SK-N-SH (cell line): Measurements from ENCODE around the gene MPPE1. TPM values are rescaled to one million over a fixed set of nuclear protein-coding genes. Genes with fewer than 3 reads are reported as not detected.

Experiments used
- CTCF ChIA-PET: fragments of 300-600, 350-600 bp; formaldehyde crosslinking; extraction: SDS; loops from one replicate; lab custom pipeline; 2021; lab: Yijun Ruan, JAX
- POLR2A ChIA-PET: fragments of 350-600 bp; sonication (Branson Sonifier 250); formaldehyde crosslinking; extraction: SDS; loops from one replicate; lab custom pipeline; 2020; ENCODE audit warnings: antibody characterized with exemption, inconsistent platforms; lab: Yijun Ruan, JAX
- DNase-seq: peaks from one replicate; pipeline ENCODE4 v3.0.0; 2012
- H2AFZ ChIP-seq: fragments of 200-600 bp; sonication (generic); 2 replicates; pipeline ENCODE4 v1.8.1; 2016; ENCODE audit warnings: antibody characterized with exemption, mild to moderate bottlenecking, low read depth
- H3F3A ChIP-seq: fragments of 200-600 bp; sonication (generic); replicated peaks from 2 replicates; pipeline ENCODE3; 2016; ENCODE audit warnings: antibody characterized with exemption, mild to moderate bottlenecking; ENCODE audit not compliant: insufficient read depth
- H3K27ac ChIP-seq, 2 experiments: fragments of 200-500 bp in 1 of 2; fragments of 200-600 bp in 1 of 2; sonication (Bioruptor generic) in 1 of 2; sonication (generic), shearing (Covaris generic) in 1 of 2; 2 replicates each; pipeline versions ENCODE4 v1.5.1 to v1.6.1; 2014 to 2016; ENCODE audit warnings: low read depth in 2 of 2, inconsistent platforms in 1 of 2, low read length in 1 of 2, mild to moderate bottlenecking in 1 of 2, mixed read lengths in 1 of 2
- H3K27me3 ChIP-seq: fragments of 200-600 bp; sonication (generic), shearing (Covaris generic); 2 replicates; pipeline ENCODE4 v1.6.1; 2016; ENCODE audit warnings: mixed run types; ENCODE audit not compliant: insufficient read depth
- H3K36me3 ChIP-seq, 2 experiments: fragments of 200-500 bp in 1 of 2; fragments of 200-600 bp in 1 of 2; sonication (Bioruptor generic) in 1 of 2; sonication (generic) in 1 of 2; replicated peaks in 1 of 2; 2 replicates each; pipeline versions ENCODE3 to v1.5.1; 2014 to 2016; ENCODE audit warnings: low read length in 1 of 2, mild to moderate bottlenecking in 1 of 2; ENCODE audit not compliant: insufficient read depth in 2 of 2, control insufficient read depth in 1 of 2
- H3K4me1 ChIP-seq, 2 experiments: fragments of 200-500 bp in 1 of 2; fragments of 200-600 bp in 1 of 2; sonication (Bioruptor generic) in 1 of 2; sonication (generic), shearing (Covaris generic) in 1 of 2; 2 replicates each; pipeline versions ENCODE4 v1.5.1 to v1.6.1; 2014 to 2016; ENCODE audit warnings: low read depth in 1 of 2, low read length in 1 of 2, mixed run types in 1 of 2; ENCODE audit not compliant: insufficient read depth in 2 of 2, control insufficient read depth in 1 of 2
- H3K4me2 ChIP-seq: fragments of 200-600 bp; sonication (generic), shearing (Covaris generic); 2 replicates; pipeline ENCODE4 v1.6.1; 2017; ENCODE audit warnings: mixed run types
- H3K4me3 ChIP-seq, 2 experiments: fragments of 200-500 bp in 1 of 2; fragments of 200-600 bp in 1 of 2; sonication (Bioruptor generic) in 1 of 2; sonication (generic), shearing (Covaris generic) in 1 of 2; 2 replicates each; pipeline versions ENCODE4 v1.5.1 to v1.8.1; 2014 to 2016; ENCODE audit warnings: low read depth in 2 of 2, inconsistent platforms in 1 of 2, low read length in 1 of 2, mild to moderate bottlenecking in 1 of 2, mixed read lengths in 1 of 2, moderate library complexity in 1 of 2
- H3K79me2 ChIP-seq: fragments of 200-600 bp; sonication (generic); 2 replicates; pipeline ENCODE4 v1.8.1; 2017; ENCODE audit warnings: mild to moderate bottlenecking; ENCODE audit not compliant: insufficient read depth
- H3K9ac ChIP-seq: fragments of 200-600 bp; sonication (generic); 2 replicates; pipeline ENCODE4 v1.6.1; 2017; ENCODE audit warnings: mixed run types
- H3K9me2 ChIP-seq: fragments of 200-600 bp; sonication (generic); 2 replicates; pipeline ENCODE4 v1.6.1; 2017; ENCODE audit warnings: mixed run types
- H3K9me3 ChIP-seq: fragments of 200-600 bp; sonication (generic); 2 replicates; pipeline ENCODE4 v1.6.1; 2017; ENCODE audit warnings: mixed run types, mild to moderate bottlenecking, moderate library complexity
- H4K20me1 ChIP-seq: fragments of 200-600 bp; sonication (generic); 2 replicates; pipeline ENCODE4 v1.6.1; 2017; ENCODE audit warnings: mild to moderate bottlenecking, mixed run types; ENCODE audit not compliant: insufficient read depth
- CHD2 ChIP-seq: fragments of 150-350 bp; IDR thresholded peaks from 2 replicates; pipeline ENCODE4 v1.6.1; 2018; ENCODE audit warnings: low read length; ENCODE audit not compliant: partially characterized antibody
- ELF1 ChIP-seq: IDR thresholded peaks from 2 replicates; pipeline ENCODE4 v1.4.0; 2012
- EP300 ChIP-seq, 2 experiments: IDR thresholded peaks; 2 replicates each; pipeline versions ENCODE4 v1.4.0 to v1.6.1; 2012; ENCODE audit warnings: borderline replicate concordance in 1 of 2, low read depth in 1 of 2, low read length in 1 of 2
- EZH2phosphoT487 ChIP-seq: fragments of 200-600 bp; sonication (generic); IDR thresholded peaks from 2 replicates; pipeline ENCODE4 v1.6.1; 2017; ENCODE audit warnings: low read depth, mixed run types, mild to moderate bottlenecking, antibody characterized with exemption, moderate library complexity, borderline replicate concordance
- GABPA ChIP-seq: IDR thresholded peaks from 2 replicates; pipeline ENCODE4 v1.4.0; 2012; ENCODE audit warnings: low read depth, mild to moderate bottlenecking
- JUND ChIP-seq: IDR thresholded peaks from 2 replicates; pipeline ENCODE4 v1.4.0; 2012
- MEF2A ChIP-seq: IDR thresholded peaks from 2 replicates; pipeline ENCODE4 v1.4.0; 2012; ENCODE audit warnings: low read depth, borderline replicate concordance
- MXI1 ChIP-seq: IDR thresholded peaks from 2 replicates; pipeline ENCODE4 v1.6.1; 2012; ENCODE audit warnings: mild to moderate bottlenecking, low read depth, low read length, improper control_type of control experiment
- NFIC ChIP-seq: IDR thresholded peaks from 2 replicates; pipeline ENCODE4 v1.4.0; 2012; ENCODE audit warnings: borderline replicate concordance
- POLR2AphosphoS5 ChIP-seq: IDR thresholded peaks from 2 replicates; pipeline ENCODE4 v1.6.1; 2012; ENCODE audit warnings: low read depth, low read length
- RAD21 ChIP-seq: IDR thresholded peaks from 2 replicates; pipeline ENCODE4 v1.6.1; 2012; ENCODE audit warnings: mild to moderate bottlenecking, low read length
- RCOR1 ChIP-seq: fragments of 150-350 bp; IDR thresholded peaks from 2 replicates; pipeline ENCODE4 v1.6.1; 2017; ENCODE audit warnings: antibody characterized with exemption, low read length
- RXRA ChIP-seq: IDR thresholded peaks from 2 replicates; pipeline ENCODE4 v1.4.0; 2012; ENCODE audit warnings: low read depth, mild to moderate bottlenecking, borderline replicate concordance
- SIN3A ChIP-seq: IDR thresholded peaks from 2 replicates; pipeline ENCODE4 v1.6.1; 2012; ENCODE audit warnings: low read depth, mild to moderate bottlenecking, low read length, moderate library complexity, borderline replicate concordance
- TAF1 ChIP-seq: IDR thresholded peaks from 2 replicates; pipeline ENCODE4 v1.6.1; 2012; ENCODE audit warnings: low read depth, mild to moderate bottlenecking, low read length, moderate library complexity, borderline replicate concordance
- TEAD4 ChIP-seq: IDR thresholded peaks from 2 replicates; pipeline ENCODE4 v1.4.0; 2012; ENCODE audit warnings: mild to moderate bottlenecking, borderline replicate concordance; ENCODE audit not compliant: insufficient read depth
- WGBS: methylation state at CpG from one replicate; pipeline ENCODE4 v1.1.6; 2017; ENCODE audit warnings: low lambda C conversion rate; 5-methylcytosine and 5-hydroxymethylcytosine counted together
- polyA plus RNA-seq, 3 experiments: library from polyadenylated mRNA; depleted of rRNA; stranded (reverse); fragments of >200 nt; gene quantifications; 2 replicates each; pipeline ENCODE4 v1.2.3, GENCODE V29; 2012
- TF ChIP-seq, protein P1 (sequence below): fragments of 150-350 bp; IDR thresholded peaks from 2 replicates; pipeline ENCODE4 v1.6.1; 2017; ENCODE audit warnings: antibody characterized with exemption, low read length, low read depth, borderline replicate concordance
- TF ChIP-seq, protein P2 (sequence below): IDR thresholded peaks from 2 replicates; pipeline ENCODE4; 2012
- TF ChIP-seq, protein P3 (sequence below): fragments of 200-600 bp; sonication (generic); IDR thresholded peaks from 2 replicates; pipeline ENCODE4 v1.6.1; 2017; ENCODE audit warnings: antibody characterized with exemption, mild to moderate bottlenecking, moderate library complexity
- TF ChIP-seq, protein P4 (sequence below): IDR thresholded peaks from 2 replicates; pipeline ENCODE4 v1.4.0; 2012; ENCODE audit warnings: low read depth, borderline replicate concordance
- TF ChIP-seq, protein P5 (sequence below): fragments of 150-350 bp; IDR thresholded peaks from 2 replicates; pipeline ENCODE4 v1.6.1; 2016; ENCODE audit warnings: mild to moderate bottlenecking, low read depth, low read length

Gene MPPE1
- polyA plus RNA-seq, 1 of the 3 experiments (the other 2 are of a cell fraction) = 13.2 TPM

DNA sequence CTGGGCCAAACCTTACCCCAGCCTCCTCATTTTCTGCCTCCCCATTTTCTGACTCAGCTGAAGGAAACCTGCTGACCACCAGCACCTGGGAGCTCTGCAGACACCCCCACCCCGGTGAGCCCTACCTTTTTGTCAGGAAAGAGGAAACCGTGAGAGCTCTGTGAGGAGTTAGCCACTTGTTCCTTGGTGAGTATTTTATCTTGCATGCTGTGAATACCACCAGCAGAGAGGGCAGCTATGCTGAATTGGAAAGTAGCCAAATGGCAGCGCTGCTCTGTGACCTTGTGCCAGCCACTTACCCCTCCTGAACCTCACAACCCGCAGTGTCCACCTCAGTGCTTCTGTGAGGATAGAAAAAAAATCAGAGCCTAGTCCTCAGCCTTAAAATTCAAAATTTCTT is 2.5 kb downstream of the MPPE1 start:
- Histone ChIP-seq H2AFZ (no peak overlapping the region), H3K9me2 (no peaks in the 10 kb centered on the region), H3K4me3 (no peak overlapping the region), H3K79me2 (no peaks in the 10 kb centered on the region), H3K9ac (no peak overlapping the region), H3K27ac (no peak overlapping the region), H3F3A (no peaks in the 10 kb centered on the region), H3K27me3 (no peaks in the 10 kb centered on the region), H3K9me3 (no peaks in the 10 kb centered on the region), H3K4me2 (no peak overlapping the region), H3K4me1 (peaks cover 0 to 10% of the 10 kb centered on the region in 2 experiments; a peak in 2 of 4 replicates), H3K36me3 (peaks cover 0 to 3% of the 10 kb centered on the region in 2 experiments), H4K20me1 (no peaks in the 10 kb centered on the region)
- DNase-seq = no peak
- TF ChIP-seq JUND = no peak
- TF ChIP-seq, protein P1, sequence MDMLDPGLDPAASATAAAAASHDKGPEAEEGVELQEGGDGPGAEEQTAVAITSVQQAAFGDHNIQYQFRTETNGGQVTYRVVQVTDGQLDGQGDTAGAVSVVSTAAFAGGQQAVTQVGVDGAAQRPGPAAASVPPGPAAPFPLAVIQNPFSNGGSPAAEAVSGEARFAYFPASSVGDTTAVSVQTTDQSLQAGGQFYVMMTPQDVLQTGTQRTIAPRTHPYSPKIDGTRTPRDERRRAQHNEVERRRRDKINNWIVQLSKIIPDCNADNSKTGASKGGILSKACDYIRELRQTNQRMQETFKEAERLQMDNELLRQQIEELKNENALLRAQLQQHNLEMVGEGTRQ = no peak
- CTCF ChIA-PET = interaction anchor here (0.9 to 1.6 kb wide), 3 partner anchors 17 to 33 kb away, joined by 3 to 4 read pairs (median 3); no protein-coding TSS in a partner anchor
- WGBS = 89% methylated on average over 3 of the region's 4 CpGs
- POLR2A ChIA-PET = no interaction called here

DNA sequence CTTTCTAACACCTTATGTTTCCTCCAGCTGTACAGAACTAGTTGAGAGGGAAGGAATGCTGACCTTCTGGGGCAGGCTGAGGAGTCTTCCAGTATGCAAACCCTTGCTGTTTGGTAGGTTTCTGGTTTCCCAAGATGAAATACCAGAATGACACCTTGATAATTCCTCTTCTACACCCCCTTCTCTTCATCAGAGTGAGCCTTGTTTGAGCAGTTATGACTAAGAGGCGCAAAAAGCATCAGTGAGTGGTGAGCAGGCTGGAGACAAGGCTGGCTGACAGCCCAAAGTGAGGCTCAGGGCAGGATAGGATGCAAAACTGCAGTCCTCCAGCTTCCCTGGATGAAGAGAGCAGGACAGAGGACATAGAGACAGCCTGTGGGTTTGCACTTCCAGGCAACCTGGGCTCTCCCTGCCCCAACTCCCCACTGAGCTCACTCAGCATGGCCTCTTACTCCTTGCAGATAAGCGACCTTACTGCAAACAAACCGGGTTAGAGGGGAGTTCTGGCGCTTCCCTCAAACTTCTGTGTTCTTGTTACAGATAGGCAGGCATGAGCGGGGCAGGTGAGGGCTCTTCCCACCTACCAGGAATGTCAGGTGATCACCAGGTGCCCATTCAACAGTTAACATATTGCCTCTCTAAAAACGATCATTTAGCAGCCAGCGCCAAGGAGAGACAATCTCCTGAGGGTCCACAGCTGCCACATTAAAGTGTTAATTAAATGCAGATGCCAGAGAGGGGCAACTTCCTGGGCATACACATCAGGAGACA is 5.4 kb downstream of the MPPE1 start:
- H3K27ac ChIP-seq = no peak overlapping the region
- H3F3A ChIP-seq = no peaks in the 10 kb centered on the region
- H3K9ac ChIP-seq = no peak overlapping the region
- no peaks in the 10 kb centered on the region for H4K20me1 ChIP-seq
- H2AFZ ChIP-seq = no peak overlapping the region
- no peaks in the 10 kb centered on the region for H3K79me2 ChIP-seq
- WGBS = 66% methylated on average over 5 of the region's 7 CpGs
- H3K4me1 ChIP-seq = peaks cover 0 to 10% of the 10 kb centered on the region in 2 experiments; a peak in 1 of 4 replicates
- H3K27me3 ChIP-seq = no peaks in the 10 kb centered on the region
- H3K4me3 ChIP-seq = no peak overlapping the region
- ChIA-PET POLR2A (no interaction called here), CTCF (no interaction called here)
- H3K36me3 ChIP-seq = peaks cover 0 to 3% of the 10 kb centered on the region in 2 experiments
- no peak for DNase-seq
- TF ChIP-seq SIN3A (no peak), RXRA (no peak), NFIC (no peak), MEF2A (no peak), ELF1 (no peak), EP300 (IDR thresholded peaks at IDR 0.05; ENCODE audit: borderline replicate concordance in 1 of 2, low read depth in 1 of 2, low read length in 1 of 2) (no peak), POLR2AphosphoS5 (no peak), TEAD4 (no peak), EZH2phosphoT487 (no peak), GABPA (no peak), TAF1 (no peak), RAD21 (no peak), CHD2 (no peak), MXI1 (no peak), RCOR1 (no peak)
- TF ChIP-seq, protein P2, sequence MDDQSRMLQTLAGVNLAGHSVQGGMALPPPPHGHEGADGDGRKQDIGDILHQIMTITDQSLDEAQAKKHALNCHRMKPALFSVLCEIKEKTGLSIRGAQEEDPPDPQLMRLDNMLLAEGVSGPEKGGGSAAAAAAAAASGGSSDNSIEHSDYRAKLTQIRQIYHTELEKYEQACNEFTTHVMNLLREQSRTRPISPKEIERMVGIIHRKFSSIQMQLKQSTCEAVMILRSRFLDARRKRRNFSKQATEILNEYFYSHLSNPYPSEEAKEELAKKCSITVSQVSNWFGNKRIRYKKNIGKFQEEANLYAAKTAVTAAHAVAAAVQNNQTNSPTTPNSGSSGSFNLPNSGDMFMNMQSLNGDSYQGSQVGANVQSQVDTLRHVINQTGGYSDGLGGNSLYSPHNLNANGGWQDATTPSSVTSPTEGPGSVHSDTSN = no peak
- TF ChIP-seq, protein P3, sequence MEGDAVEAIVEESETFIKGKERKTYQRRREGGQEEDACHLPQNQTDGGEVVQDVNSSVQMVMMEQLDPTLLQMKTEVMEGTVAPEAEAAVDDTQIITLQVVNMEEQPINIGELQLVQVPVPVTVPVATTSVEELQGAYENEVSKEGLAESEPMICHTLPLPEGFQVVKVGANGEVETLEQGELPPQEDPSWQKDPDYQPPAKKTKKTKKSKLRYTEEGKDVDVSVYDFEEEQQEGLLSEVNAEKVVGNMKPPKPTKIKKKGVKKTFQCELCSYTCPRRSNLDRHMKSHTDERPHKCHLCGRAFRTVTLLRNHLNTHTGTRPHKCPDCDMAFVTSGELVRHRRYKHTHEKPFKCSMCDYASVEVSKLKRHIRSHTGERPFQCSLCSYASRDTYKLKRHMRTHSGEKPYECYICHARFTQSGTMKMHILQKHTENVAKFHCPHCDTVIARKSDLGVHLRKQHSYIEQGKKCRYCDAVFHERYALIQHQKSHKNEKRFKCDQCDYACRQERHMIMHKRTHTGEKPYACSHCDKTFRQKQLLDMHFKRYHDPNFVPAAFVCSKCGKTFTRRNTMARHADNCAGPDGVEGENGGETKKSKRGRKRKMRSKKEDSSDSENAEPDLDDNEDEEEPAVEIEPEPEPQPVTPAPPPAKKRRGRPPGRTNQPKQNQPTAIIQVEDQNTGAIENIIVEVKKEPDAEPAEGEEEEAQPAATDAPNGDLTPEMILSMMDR = no peak
- TF ChIP-seq, protein P4, sequence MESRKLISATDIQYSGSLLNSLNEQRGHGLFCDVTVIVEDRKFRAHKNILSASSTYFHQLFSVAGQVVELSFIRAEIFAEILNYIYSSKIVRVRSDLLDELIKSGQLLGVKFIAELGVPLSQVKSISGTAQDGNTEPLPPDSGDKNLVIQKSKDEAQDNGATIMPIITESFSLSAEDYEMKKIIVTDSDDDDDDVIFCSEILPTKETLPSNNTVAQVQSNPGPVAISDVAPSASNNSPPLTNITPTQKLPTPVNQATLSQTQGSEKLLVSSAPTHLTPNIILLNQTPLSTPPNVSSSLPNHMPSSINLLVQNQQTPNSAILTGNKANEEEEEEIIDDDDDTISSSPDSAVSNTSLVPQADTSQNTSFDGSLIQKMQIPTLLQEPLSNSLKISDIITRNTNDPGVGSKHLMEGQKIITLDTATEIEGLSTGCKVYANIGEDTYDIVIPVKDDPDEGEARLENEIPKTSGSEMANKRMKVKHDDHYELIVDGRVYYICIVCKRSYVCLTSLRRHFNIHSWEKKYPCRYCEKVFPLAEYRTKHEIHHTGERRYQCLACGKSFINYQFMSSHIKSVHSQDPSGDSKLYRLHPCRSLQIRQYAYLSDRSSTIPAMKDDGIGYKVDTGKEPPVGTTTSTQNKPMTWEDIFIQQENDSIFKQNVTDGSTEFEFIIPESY = no peak
- TF ChIP-seq, protein P5, sequence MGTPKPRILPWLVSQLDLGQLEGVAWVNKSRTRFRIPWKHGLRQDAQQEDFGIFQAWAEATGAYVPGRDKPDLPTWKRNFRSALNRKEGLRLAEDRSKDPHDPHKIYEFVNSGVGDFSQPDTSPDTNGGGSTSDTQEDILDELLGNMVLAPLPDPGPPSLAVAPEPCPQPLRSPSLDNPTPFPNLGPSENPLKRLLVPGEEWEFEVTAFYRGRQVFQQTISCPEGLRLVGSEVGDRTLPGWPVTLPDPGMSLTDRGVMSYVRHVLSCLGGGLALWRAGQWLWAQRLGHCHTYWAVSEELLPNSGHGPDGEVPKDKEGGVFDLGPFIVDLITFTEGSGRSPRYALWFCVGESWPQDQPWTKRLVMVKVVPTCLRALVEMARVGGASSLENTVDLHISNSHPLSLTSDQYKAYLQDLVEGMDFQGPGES = no peak
- no peaks in the 10 kb centered on the region for H3K9me2 ChIP-seq
- H3K4me2 ChIP-seq = no peak overlapping the region
- H3K9me3 ChIP-seq = no peaks in the 10 kb centered on the region
